ENCODE measurements around the gene POLR2A.
A peak's percentile ranks its signal among the peaks of the same experiment; 100 is the strongest.

The POLR2A gene

GRCh38 chr17:7508145-7508544 lies 24.0 kb downstream of the POLR2A start:
- DNase-seq (ENCODE audit: low read depth), result no peak

GRCh38 chr17:7508846-7509245 lies 24.7 kb downstream of the POLR2A start:
- no peak for DNase-seq (ENCODE audit: low read depth)

DNA sequence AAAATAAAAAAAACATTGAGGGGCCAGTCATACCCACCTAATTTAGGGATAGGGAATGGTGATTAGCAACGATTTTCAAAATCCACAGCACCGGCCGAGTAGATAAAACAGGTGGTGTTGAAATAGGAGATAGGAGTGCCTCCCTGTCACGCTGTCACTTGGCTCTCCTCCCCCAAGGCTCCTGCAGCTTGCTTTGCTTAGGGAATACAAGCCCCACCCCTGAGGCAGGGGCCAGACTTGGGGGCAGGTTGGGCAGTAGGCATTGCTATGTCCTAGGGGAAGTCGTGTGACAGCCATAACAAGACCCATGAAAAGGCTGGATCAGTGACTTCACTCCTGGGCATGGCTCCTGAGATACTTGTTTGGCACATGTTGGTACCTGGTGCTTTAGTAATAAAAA lies 25.8 kb downstream of the POLR2A start:
- DNase-seq (ENCODE audit: low read depth), result no peak

DNA sequence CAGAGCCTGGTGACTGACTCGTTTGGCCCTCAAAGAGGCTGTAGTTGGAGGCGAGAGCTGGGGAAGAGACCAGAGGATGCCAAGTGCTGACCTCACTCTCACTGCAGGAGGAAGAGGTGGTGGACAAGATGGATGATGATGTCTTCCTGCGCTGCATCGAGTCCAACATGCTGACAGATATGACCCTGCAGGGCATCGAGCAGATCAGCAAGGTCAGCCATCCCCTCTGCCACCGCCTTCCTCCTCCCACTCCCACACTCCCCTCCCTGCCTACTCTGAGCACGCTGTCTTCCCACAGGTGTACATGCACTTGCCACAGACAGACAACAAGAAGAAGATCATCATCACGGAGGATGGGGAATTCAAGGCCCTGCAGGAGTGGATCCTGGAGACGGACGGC lies 26.9 kb downstream of the POLR2A start:
- no peak for DNase-seq (ENCODE audit: low read depth)

- DNase-seq (ENCODE audit: low read depth), result no peak
These were observed 27.9 kb downstream of the POLR2A start for GRCh38 chr17:7512105-7512504.

GRCh38 chr17:7512824-7513540 lies 28.8 kb downstream of the POLR2A start:
- no peak for DNase-seq (ENCODE audit: low read depth)

GRCh38 chr17:7513850-7514419 lies 29.8 kb downstream of the POLR2A start:
- no peak for DNase-seq (ENCODE audit: low read depth)

DNA sequence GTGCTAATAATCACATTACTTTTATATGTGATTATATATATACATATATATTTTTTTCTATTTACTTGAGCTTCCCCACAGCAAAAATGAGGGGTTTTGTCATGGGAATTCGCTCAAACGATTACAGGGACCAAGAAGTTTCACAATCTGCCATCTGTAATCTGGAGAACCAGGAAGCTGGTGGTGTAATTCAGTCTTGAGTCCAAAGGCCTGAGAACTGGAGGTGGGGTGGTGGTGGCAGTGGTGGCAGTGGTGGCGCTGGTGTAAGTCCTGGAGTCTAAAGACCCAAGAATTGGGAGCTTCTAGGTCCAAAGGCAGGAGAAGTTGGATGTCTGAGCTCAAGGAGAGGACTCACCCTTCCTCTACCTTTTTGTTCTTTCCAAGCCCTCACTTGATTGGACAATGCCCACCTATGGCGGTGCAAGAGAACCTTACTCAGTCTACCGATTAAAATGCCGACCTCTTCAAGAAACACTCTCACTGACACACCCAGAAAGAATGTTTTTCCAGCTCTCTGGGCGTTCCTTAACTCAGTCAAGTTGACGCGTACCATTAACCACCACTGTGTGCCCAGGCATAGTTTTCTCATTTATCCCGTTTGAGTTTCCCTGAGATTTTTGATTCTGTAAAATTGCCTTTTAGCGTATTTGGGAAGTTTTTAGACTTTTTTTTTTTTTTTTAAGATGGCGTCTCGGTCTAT lies 31.9 kb downstream of the POLR2A start:
- no peak for DNase-seq (ENCODE audit: low read depth)

DNA sequence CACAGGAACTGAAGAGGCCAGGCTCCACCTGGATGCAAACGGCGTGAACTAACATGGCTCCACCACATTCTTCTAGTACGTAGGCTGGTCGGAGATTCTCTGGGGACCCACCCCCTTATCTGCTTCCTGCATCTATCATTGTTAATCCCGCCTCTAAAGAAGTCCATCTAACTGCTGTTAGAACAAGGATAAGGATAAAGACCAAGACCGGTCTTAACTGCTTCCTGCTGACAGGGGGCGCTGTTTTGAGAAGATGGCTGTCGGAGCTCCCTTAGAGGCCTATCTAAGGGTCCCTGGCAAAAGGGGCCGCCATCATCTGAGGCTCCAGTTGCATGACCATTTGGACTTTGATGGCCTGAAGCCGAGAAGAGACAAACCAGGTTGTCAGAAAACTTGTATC lies 38.9 kb downstream of the POLR2A start:
- DNase-seq (ENCODE audit: low read depth), result no peak

GRCh38 chr17:7528842-7529241 lies 44.7 kb downstream of the POLR2A start:
- no peak for DNase-seq (ENCODE audit: low read depth)

DNA sequence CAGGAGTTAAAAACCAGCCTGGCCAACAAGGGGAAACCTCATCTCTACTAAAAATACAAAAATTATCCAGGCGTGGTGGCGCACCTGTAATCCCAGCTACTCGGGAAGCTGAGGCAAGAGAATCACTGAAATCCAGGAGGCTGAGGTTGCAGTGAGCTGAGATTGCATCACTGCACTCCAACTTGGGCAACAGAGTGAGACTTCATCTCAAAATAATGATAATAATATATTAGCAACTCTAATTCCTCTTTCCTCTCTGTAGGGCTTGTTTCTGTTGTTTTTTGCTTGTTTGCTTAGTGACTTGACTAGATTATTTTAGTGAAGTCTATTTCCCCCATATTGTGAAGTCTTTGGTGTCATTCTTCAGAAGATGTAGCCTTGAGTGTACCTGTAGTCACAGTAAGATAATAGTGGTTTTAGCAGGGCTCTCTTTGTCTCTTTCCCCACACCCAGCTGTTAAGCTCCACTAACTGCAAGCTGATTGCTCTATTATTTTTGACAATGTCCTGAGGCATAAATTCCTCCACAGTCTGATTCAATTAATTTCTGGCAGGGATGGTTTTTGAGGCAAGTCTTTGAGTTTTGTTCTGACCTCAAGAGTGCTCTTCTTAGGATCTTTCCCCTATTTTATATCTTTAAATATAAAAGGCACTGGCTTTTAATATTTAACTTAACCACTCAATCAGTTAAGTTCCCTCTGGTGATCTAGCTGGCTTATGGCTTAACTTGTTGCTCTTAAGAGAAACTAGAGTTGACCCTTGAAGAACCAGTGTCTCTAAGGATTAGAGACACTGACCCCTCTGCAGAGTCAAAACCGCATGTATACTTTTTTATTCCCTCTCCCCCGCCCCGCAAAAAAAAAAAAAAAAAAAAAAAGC lies 46.1 kb downstream of the POLR2A start:
- no peak for DNase-seq (ENCODE audit: low read depth)

DNA sequence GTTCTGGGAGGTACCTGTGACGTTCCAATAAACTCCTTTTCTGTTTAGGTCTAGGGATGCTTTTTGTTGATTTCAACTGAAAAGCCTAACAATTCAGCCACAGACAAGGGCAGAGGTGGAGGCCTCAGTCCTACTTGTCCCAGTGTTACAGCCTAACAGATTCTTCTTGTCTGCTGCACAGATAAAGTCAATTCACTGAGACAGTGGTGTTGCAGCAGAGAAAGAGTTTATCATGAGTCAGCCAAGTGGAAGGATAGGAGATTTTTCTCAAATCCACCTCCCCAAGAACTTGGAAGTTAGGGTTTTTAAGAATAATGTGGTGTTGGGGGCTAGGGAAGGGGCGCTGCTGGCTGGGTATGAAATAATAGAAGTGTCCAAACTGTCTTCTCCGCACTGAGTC lies 53.9 kb downstream of the POLR2A start:
- DNase-seq (ENCODE audit: low read depth), result no peak

- no peak for DNase-seq (ENCODE audit: low read depth)
These were observed 54.9 kb downstream of the POLR2A start for GRCh38 chr17:7538891-7539545.

- no peak for DNase-seq (ENCODE audit: low read depth)
These were observed 57.0 kb downstream of the POLR2A start for GRCh38 chr17:7541074-7541621.

GRCh38 chr17:7544911-7545310 lies 60.7 kb downstream of the POLR2A start:
- DNase-seq (ENCODE audit: low read depth), result no peak

GRCh38 chr17:7548585-7549400 lies 64.6 kb downstream of the POLR2A start, which contains the start of gene TNFSF12:
TSS of gene TNFSF12 (plus strand) at chr17:7549058. CDS start at chr17:7549154, 96 bp downstream.
- peak; percentile 38 for DNase-seq (ENCODE audit: low read depth)

Data from stimulated activated CD8-positive, alpha-beta memory T cell treated with anti-CD3 and anti-CD28 coated beads, Interleukin-7, amount 100 ng/mL, for 24 hours (primary cell).